GM19025 (cell line): Measurements from ENCODE around the gene GRID1.

ENCODE experiments used
- ATAC-seq: cut with Tn5 transposase; IDR thresholded peaks from one replicate; pipeline ENCODE4 v1.9.1; 2021; ENCODE audit warnings: mild to moderate bottlenecking, low read depth, moderate library complexity; ENCODE audit not compliant: unreplicated experiment

Gene GRID1

DNA sequence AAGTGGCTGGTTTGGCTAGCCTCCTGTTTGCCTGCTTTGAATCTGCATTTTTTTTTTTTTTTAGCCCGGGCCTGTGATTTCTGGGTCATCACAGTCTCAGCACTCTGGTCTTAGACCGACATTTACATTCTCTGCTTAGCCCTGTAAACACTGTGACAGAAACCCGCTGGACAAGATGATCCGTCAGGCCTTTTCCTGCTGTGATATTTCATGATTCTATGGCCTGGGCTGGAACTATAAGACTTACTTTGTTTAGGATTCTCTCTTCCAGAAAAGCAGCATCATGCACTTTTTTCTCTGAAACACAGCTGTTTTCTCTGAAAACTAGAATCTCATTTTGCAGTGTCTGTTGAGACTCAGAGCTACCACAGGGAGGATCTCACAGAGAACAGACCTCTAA, 705.5 kb downstream of the GRID1 start:
- ATAC-seq = no peak

DNA sequence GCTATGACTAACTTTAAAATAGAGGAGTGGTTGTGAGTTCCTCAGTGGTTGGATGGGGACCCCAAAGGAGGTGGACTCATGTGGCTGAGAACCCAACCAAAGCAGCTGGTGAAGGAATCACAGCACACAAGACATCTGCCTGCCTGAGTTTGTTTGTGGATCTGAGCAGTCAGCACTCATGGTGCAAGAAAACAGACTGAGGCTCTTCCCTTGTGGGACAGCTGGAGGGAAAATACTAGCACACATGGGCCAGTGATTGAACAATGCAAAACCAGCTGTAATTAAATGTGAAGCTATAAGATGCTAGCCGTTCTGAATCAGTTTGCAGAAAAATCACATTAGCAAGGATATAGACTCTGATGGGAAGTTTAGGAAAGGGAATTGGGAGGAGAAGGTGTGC, 707.3 kb downstream of the GRID1 start:
- ATAC-seq = no peak

DNA sequence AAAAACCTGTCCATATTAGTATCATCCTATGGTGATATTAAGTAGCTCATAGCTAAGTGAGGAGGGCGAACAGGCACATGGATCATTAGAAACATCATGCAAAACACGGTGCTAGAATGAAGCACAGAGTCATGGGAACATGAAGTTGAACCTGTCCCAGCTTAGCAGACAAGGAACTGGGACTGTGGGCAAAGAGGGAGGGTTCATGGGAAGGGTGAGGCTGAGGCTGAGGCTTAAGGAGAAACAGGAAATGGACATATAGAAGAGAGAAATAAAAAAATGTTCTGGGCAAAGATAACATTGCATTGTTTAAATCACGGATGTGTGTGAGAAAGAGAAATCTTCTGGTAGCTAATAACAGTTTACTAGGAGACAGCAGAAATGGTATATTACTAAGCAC, 708.1 kb downstream of the GRID1 start:
- ATAC-seq = no peak

DNA sequence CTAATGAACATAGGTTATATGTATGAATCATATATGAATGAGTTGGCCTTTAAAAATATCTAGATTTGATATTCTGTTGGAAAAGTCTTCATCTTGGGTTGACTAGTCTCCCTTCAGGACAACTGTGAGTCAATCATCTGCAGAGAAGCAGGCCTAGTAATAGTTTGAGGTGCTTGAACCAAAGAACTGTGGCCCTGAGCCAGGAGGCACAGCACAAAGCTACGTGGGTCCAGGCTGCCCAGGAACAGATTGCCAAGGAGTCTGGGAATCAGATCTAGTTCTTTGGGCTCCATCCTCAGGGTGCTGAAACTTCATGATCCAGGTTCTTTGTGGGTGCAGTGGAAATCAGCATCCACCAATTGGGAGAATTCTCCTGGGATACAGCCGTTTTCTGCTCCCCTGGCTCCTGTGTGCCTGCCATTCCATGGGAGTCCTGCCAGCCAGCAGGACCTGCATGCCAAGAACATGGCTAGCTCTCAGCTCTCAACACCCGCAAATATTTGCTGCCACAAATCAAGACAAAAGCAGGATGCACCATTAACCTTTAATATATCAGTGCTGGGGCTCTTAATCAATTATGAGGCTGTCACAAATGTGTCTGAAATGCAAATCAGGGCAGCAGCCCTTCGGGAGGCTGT, 709.0 kb downstream of the GRID1 start:
- ATAC-seq = no peak

DNA sequence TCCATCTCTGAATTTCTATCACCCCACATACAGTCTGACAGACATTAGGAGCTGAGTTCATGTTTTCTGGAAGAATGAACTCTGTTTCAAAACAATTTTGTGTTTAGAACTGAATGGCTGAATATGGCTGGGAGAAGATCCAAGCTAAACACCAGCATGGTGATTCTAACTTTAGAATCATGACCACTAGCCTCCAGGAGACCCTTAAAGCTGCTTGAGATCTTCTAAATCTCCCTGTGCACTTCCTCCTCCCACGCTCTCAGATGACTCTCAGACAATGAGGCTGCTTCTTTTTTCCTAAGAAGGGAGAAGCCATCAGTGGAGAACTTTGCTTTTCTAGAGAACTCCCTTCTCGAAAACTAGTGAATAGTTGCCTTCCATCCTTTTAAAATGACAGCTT, 711.2 kb downstream of the GRID1 start:
- ATAC-seq = no peak

DNA sequence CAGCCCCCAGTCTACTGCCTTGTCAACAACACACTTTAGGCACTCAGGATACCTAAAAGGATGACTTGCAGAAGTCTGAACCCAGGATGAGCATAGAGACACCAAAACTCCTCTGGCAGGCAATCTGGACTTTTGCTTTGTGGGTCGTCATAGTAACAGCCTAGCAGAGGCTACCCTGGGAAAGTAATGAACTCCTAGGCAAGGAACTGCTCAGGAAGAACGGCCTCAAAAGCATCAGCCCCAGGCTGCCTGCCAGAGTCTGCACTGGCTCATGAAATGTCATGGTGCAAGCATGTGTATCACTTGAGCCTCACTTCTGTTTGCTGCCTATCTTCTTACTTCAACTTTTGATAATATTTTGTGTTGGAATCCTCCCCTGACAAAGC, 715.1 kb downstream of the GRID1 start:
- ATAC-seq = no peak

DNA sequence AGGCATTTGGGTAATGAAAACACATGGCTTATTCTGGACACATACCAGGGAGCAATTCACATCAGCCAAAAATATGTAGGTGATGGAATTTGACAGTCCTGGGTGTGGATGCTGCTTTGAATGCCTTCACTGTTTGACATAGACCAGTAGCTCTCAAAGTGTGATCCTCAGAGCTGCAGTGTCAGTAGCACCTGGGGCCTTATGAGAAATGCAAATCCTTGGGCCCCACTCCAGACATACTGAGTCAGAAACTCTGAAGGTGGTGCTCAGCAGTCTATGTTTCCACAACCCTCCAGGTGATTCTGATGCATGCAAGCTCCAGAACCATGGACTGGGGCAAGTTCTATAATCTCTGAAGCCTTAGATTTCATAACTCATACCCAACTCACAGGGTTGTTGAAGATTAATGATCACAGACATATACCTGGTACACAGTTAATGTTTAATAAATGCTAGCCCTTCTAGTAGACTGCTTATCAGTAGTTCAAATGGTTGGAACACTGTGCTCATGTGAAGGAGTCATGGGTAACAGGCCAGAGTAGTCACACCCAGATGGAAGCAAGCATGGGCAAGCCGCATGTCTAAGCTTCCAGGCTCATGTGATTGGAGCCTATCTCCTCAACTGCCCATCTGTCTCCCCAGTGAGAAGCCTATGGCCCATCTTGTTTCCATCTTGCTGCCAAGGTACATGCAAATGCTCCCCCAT, 715.7 kb downstream of the GRID1 start:
- ATAC-seq = no peak

DNA sequence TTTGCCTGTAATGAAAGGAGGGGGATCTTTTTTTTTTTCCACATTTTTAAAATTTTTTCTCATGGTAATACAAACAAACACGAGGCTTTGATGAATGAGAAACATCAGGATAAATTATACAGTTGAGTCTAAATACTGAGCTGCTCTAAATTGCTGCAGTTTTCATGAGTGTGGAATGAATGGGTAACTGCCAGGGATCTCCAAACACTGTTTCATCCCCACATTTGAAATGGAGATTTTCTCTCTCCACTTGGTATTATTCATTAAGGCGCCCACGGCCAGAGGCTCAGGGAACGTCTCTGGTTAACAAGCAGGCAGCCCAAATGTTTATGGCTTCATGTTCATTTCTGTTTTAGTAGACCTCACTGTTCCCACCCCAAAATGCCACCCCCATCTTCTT, 717.1 kb downstream of the GRID1 start:
- no peak for ATAC-seq

DNA sequence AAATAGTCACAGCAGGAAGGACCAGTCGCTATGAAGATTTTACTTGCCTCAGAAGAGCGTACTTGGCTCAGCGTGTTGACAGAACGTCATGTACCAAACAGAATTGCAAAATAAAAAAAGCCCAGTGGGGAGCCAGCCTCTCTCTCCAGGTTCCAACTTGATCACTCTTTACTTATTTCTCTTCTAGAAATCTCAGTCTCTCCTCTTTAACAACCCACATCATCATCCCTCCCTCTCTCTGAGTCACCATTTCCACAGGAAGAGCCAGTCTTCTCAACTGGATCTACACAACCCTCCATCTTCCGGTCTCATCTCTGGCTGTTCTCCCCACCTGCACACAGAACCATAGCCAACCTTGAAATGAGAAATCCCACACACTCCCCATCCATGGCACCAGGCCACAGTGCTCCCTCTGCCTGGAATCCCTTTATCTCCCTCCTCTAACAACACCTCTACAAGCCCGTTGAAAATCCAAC, 718.3 kb downstream of the GRID1 start:
- ATAC-seq = no peak

DNA sequence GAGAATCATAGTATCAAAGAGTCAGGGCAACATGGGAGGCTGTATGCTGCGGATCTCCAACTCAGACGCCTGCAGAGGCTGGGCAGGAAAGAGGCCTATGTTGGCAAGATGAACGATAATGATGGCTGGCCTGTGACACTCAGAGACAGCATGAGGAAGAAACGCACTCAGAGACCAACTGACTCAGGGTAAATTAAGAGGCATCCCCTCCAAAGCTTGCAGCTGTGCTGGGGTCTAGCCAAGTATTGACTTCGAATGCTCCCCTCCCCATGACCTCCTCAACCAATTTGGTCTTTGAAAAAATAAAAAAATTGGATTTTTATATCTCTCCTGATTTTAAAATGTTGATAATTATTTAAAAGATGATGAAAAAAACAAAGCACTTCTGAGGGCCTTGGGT, 718.9 kb downstream of the GRID1 start:
- no peak for ATAC-seq

DNA sequence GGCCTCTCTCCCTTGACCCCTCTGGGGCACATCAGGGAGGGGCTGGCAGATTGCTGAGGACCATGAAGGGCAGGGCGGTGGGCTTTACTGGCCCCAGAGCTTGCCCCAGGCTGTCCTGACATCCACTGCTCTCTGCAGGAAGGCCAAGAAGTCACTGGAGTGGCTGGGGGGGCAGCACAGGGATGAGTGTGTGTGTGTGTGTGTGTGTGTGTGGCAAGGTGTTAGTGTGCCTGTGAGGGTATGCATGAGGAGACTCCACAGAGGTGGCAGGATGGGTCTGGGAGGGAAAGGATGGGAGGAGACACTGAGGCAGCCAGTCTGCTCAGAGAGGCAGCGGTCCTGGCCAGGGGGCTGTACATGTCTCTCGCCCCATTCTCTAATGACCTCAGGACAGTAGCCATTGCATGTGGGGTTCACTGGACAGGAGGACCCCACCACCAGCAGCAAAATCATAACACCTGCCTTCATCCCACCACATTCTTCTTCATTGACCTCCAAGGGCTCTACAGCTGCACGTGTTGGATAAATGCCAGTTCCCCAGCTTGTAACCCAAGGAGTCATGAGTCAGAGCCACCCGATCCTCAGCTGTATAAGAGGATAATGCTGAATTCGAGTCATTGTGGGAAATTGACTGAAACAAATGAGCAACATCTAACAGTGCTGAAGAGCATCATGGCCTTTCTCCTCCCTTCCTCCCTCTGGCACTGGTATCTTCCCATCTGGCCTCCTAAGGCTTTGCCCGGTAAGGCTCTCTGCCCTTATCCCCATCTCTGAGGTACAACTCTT, 720.5 kb downstream of the GRID1 start:
- no peak for ATAC-seq

DNA sequence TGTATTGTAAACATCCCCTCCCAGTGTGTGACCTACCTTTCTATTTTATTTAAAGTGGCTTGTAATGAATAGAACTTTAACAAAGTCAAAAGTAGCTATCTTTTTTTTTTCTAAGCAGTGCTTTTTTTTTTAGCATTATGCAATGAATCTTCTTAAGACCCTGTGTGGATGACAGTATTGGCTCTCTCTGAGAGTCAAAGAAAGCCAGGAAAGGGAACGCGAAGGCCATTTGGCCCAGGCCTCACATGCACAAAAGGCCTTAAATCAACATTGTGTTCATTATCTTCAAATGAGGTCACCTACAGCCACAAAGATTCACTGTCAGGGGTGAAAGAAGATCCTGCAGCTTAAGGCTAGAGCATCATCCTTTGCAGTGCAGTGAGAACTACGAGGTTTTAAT, 721.5 kb downstream of the GRID1 start:
- no peak for ATAC-seq

DNA sequence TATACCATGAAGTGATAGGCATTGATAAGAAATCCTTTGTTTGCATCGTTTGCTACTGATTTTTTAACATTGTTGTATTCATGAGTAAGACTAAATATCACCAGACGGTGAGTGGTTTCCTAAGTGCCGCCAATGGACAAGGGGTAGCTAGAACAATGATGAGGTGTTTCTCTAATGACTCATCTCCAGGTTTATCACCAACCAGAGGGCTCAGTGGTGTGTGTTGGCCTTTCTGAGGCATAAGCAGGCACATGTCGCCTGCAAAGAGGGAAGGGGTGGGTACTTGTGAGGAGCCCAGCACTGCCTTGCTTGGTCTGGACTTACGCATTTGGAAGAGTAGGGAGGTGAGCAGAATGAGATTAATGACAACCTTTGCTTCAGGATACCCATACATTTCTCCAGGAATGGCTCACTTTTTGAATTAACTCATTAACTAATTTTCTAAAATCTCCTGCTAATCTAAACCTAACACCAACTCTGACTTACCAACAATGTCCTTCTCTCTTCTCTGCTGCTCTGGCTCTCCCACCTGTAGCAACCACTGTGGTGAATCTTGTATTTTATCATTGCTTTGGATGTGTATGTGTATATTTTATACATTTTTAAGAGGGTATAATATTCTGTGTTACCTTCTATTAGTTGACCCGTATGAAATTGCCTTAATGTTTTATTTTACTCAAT, 722.6 kb downstream of the GRID1 start:
- ATAC-seq = no peak

DNA sequence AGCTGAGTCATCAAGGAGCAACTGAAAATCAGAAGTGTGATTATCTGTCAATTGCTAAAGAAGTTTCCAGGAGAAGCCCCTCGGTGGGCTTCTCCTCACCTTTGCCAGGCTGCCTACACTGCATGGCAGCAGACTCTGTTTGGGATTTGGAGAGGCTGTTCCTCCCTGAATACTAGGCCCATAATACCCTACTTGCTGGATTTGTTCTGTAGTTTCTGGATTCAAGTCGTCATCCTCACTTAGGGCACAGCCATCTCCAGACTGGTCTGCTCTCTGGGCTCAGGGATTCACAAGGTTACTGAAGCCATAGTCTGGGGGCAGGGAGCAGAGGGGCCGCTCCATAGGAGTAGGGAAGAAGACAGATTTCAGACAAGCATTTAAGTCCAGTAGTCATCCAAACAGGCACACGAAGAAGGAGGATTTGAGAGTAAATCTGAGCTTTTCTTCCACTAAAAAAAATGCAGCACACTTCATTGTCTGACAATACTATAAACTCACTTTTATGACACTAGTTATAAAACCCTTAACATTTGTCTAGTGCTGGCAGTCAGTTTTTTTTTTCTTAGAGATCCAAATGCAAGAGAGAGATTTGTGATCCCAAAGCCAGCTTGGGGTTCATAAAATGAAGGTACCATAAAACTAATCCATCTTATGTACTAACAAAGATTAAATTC, 723.3 kb downstream of the GRID1 start:
- ATAC-seq = no peak

DNA sequence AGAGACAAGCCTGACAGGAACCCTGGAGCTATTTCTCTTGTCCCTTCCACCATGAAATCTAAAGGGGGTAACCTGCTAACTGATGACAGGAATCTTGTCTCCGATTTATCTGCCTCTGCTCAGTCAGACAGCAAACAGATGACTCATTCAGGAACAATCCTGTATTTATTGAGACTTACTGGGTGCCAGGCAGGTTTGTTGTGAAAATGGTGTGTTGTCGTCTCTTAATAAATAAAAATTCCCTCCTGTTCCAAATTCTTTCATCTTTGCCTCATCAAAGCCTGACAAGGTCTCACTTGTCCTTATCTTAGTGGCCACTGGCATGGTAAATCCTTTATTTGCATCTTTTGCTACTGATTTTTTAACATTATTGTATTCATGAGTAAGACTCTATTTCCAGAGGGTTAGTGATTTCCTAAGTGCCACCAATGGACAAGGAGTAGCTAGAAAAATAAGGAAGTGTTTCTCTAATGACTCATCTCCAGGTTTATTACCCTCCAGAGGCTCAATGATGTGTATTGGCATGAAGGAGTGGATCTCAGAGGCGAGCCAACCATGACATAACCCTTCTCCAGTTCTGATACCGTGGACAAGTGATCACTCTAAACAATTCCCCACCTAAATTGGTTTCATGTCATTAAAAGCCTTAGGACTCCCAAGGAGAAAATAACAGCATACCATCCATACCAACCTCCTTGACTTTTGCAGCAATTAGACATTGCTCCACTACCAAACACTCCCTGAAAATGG, 724.0 kb downstream of the GRID1 start:
- no peak for ATAC-seq

DNA sequence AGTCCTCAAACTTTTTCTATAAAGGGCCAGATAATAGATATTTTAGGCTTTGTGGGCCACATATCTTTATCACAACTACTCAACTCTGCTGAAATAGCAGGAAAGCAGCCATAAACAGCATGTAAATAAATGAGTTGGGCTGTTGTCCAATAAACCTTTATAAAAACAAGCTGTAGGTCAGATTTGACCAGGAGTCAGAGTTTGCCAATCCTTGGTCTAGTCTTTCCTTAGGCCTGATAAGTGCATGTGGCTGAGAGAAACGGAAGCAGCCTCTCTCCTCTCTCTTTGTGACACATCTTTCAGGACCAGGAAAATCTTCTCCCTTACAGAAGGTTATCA, 724.5 kb downstream of the GRID1 start:
- no peak for ATAC-seq

DNA sequence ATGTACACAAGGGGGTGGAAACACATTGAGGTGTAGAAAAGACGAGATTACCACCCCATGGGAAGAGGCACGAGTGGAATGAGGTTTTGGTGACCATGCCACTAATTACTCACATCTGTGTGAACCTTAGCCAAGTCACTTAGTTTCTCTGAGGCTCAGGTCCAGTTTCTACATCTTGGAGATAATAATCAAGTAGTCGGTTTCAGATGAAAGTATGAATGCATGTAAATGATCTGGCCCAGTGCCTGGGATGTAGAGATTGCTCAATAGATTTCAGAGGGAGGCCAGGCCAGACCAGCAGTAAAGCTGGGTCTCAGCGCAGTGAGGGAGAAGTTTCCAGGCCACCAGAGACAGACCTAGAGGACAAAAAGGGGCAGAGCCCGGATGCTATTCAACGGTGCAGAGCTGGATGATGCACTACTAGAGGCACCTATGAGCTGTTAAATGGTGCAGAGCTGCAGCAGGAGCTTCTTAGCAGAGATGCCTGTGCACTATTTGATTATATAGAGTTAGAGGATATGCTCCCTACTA, 725.1 kb downstream of the GRID1 start:
- ATAC-seq = no peak

DNA sequence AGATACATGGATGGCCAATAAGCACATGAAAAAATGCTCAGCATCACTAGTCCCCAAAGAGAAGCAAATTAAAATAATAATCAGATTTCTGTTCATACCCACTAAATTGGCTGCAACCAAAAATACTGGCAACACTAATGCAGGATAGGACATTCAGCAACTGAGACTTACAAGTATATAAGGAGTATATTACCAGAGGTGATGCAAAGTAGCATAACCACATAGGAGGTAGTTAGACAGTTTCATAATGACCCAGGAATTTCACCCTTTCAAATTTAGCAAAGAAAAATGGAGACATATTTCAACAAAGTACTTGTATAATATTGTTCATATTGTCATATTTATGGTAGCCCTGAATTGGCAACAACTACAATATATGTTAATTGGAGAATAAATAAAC, 727.8 kb downstream of the GRID1 start:
- ATAC-seq = no peak

DNA sequence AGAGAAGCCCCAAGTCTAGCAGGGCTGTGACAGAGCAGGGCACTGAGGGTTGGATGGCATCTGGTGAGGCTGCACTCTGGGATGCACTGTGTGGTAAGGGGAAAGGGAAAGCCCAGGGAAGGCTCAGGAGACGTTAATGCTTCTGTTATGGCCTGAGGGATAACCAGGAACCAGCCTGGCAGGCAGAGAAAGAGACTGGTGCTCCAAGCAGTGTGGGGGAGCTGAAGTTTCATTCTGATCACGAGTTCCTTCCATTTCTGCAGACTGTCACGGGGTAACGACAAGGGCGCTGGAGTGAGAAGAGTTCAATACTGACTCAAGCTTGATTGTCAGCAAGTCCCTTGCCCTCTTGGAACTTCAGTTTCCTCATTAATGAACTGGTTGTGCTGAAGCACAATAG, 730.9 kb downstream of the GRID1 start:
- ATAC-seq = no peak

DNA sequence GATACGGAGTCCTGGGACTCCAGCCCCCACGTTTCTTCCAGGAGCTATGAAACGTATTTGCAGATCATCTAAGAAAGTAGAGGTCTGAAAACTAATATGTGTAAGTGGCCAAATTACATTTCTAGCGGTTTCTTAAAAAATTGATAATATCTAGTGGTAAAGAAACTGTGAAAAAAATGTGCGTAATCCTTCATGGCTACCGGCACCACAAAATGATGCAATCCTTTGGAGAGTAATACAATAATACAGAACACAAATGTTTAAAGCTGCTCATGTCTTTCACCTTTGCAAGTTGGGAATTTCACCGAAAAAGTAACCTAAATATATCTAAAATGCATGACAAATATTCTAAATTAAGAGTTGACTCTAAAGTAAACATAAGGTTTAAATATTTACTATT, 742.1 kb downstream of the GRID1 start:
- ATAC-seq = no peak
